ENCODE measurements around the gene DLG4.

GRCh38 chr17:7266784-7267183, 47.1 kb upstream of the DLG4 start:
- TF ChIP-seq CTCF (conservative IDR thresholded peaks at IDR 0.05; ENCODE audit: low read length) (no peak), EZH2phosphoT487 (IDR thresholded peaks at IDR 0.05; ENCODE audit: borderline replicate concordance) (no peak)

All from Loucy (cell line).